ENCODE data around the gene LDB3. TPM values are rescaled to one million over a fixed set of nuclear protein-coding genes. Genes with fewer than 3 reads are reported as not detected.

LDB3 gene
- total RNA-seq, 1 experiment from 2014 or later: 0.04 TPM

GRCh38 chr10:86773498-86773897 is 105.2 kb downstream of the LDB3 start:
- ATAC-seq (no peak), DNase-seq (no peak)
- H3K27me3 ChIP-seq (ENCODE audit: low read length): no peaks in the 10 kb centered on the region
- no peak for TF ChIP-seq CTCF (conservative IDR thresholded peaks at IDR 0.05; ENCODE audit: low read depth, low read length)
- no peak for TF ChIP-seq EZH2 (IDR thresholded peaks at IDR 0.05; ENCODE audit: low read length, unreplicated experiment)
- no peaks in the 10 kb centered on the region for H3K36me3 ChIP-seq (ENCODE audit: low read depth, low read length)
- no peaks in the 10 kb centered on the region for H3F3A ChIP-seq (ENCODE audit: low read length, unreplicated experiment)
- H2AFZ ChIP-seq (ENCODE audit: low read length): no peak overlapping the region
- H3K27ac ChIP-seq (ENCODE audit: low read length): no peak overlapping the region
- no peaks in the 10 kb centered on the region for H3K4me1 ChIP-seq (ENCODE audit: insufficient read depth, low read length)
- H3K79me2 ChIP-seq (ENCODE audit: low read length): peaks cover 35% of the 10 kb centered on the region
- no TSS peak for BruUV-seq (replicated peaks)
- no peaks in the 10 kb centered on the region for H3K9me2 ChIP-seq (replicated peaks; ENCODE audit: low read length)
- H3K4me3 ChIP-seq (ENCODE audit: low read length): no peak overlapping the region
- no peaks in the 10 kb centered on the region for H3K9me3 ChIP-seq (ENCODE audit: low read length)
- H4K20me1 ChIP-seq (ENCODE audit: low read length): no peaks in the 10 kb centered on the region
- H3K9ac ChIP-seq (ENCODE audit: low read length): no peak overlapping the region
- intact Hi-C loops (cut with micrococcal nuclease): no loop called here
- POLR2A ChIA-PET (ENCODE audit: unreplicated experiment): interaction anchor here (0.6 kb wide), 1 partner anchor 9 kb away, joined by 5 read pairs; no protein-coding TSS in a partner anchor
- CTCF ChIA-PET: no interaction called here
- no peak overlapping the region for H3K4me2 ChIP-seq (ENCODE audit: low read length)

GRCh38 chr10:86775056-86775869 is 107.0 kb downstream of the LDB3 start:
- H2AFZ ChIP-seq (ENCODE audit: low read length): no peak overlapping the region
- ChIA-PET CTCF (no interaction called here), POLR2A (ENCODE audit: unreplicated experiment) (no interaction called here)
- H3K9me2 ChIP-seq (replicated peaks; ENCODE audit: low read length): no peaks in the 10 kb centered on the region
- H3K9ac ChIP-seq (ENCODE audit: low read length): no peak overlapping the region
- H3K4me2 ChIP-seq (ENCODE audit: low read length): no peak overlapping the region
- peaks cover 19% of the 10 kb centered on the region; the same call in 1 of the 2 replicates for H3K79me2 ChIP-seq (ENCODE audit: low read length)
- TF ChIP-seq EZH2phosphoT487 (IDR thresholded peaks at IDR 0.05; ENCODE audit: borderline replicate concordance, low read length) (no peak), CTCF (conservative IDR thresholded peaks at IDR 0.05; ENCODE audit: low read depth, low read length) (no peak), EZH2 (IDR thresholded peaks at IDR 0.05; ENCODE audit: low read length, unreplicated experiment) (no peak)
- H3K27ac ChIP-seq (ENCODE audit: low read length): no peak overlapping the region
- DNase-seq (no peak), ATAC-seq (no peak)
- H3F3A ChIP-seq (ENCODE audit: low read length, unreplicated experiment): no peaks in the 10 kb centered on the region
- no peaks in the 10 kb centered on the region for H3K27me3 ChIP-seq (ENCODE audit: low read length)
- H3K9me3 ChIP-seq (ENCODE audit: low read length): no peaks in the 10 kb centered on the region
- no peaks in the 10 kb centered on the region for H4K20me1 ChIP-seq (ENCODE audit: low read length)
- H3K4me1 ChIP-seq (ENCODE audit: insufficient read depth, low read length): no peaks in the 10 kb centered on the region
- BruUV-seq (replicated peaks): no TSS peak
- intact Hi-C loops (cut with micrococcal nuclease): no loop called here
- H3K36me3 ChIP-seq (ENCODE audit: low read depth, low read length): no peaks in the 10 kb centered on the region
- no peak overlapping the region for H3K4me3 ChIP-seq (ENCODE audit: low read length)

GRCh38 chr10:86775870-86776180 is 107.5 kb downstream of the LDB3 start:
- no peak overlapping the region for H3K27ac ChIP-seq (ENCODE audit: low read length)
- 0 out of 2 replicates have a peak, but pooled peaks cover 13% of the 10 kb centered on the region for H3K79me2 ChIP-seq (ENCODE audit: low read length)
- H3K4me2 ChIP-seq (ENCODE audit: low read length): no peak overlapping the region
- H3K9ac ChIP-seq (ENCODE audit: low read length): no peak overlapping the region
- no peaks in the 10 kb centered on the region for H4K20me1 ChIP-seq (ENCODE audit: low read length)
- ChIA-PET CTCF (no interaction called here), POLR2A (ENCODE audit: unreplicated experiment) (no interaction called here)
- ATAC-seq (no peak), DNase-seq (no peak)
- no peak overlapping the region for H3K4me3 ChIP-seq (ENCODE audit: low read length)
- H3K9me3 ChIP-seq (ENCODE audit: low read length): no peaks in the 10 kb centered on the region
- no peaks in the 10 kb centered on the region for H3K4me1 ChIP-seq (ENCODE audit: insufficient read depth, low read length)
- no peaks in the 10 kb centered on the region for H3K27me3 ChIP-seq (ENCODE audit: low read length)
- H2AFZ ChIP-seq (ENCODE audit: low read length): no peak overlapping the region
- TF ChIP-seq EZH2 (IDR thresholded peaks at IDR 0.05; ENCODE audit: low read length, unreplicated experiment): no peak
- TF ChIP-seq EZH2phosphoT487 (IDR thresholded peaks at IDR 0.05; ENCODE audit: borderline replicate concordance, low read length): no peak
- TF ChIP-seq CTCF (conservative IDR thresholded peaks at IDR 0.05; ENCODE audit: low read depth, low read length): no peak
- no peaks in the 10 kb centered on the region for H3K9me2 ChIP-seq (replicated peaks; ENCODE audit: low read length)
- intact Hi-C loops (cut with micrococcal nuclease): no loop called here
- no peaks in the 10 kb centered on the region for H3K36me3 ChIP-seq (ENCODE audit: low read depth, low read length)
- no peaks in the 10 kb centered on the region for H3F3A ChIP-seq (ENCODE audit: low read length, unreplicated experiment)
- BruUV-seq (replicated peaks): no TSS peak
